Naive thymus-derived CD4-positive, alpha-beta T cell (primary cell): Measurements from ENCODE around the gene DHRS3. TPM values are rescaled to one million over a fixed set of nuclear protein-coding genes. Genes with fewer than 3 reads are reported as not detected.
A peak's percentile ranks its signal among the peaks of the same experiment; 100 is the strongest.

ENCODE experiments used
- ATAC-seq: fragments of 150-1000 bp; cut with Tn5 transposase; 2 replicates; pipeline ENCODE4 v1.10.0; 2021; ENCODE audit warnings: mild to moderate bottlenecking, moderate library complexity
- CTCF ChIA-PET: fragments of 350-600 bp; sonication (Branson Sonifier 250); formaldehyde crosslinking; loops from one replicate; lab custom pipeline; 2021; ENCODE audit warnings: antibody characterized with exemption; lab: Charles Lee
- POLR2A ChIA-PET: fragments of 350-600 bp; sonication (Branson Sonifier 250); formaldehyde crosslinking; loops from one replicate; lab custom pipeline; 2021; ENCODE audit warnings: antibody characterized with exemption, inconsistent platforms; lab: Charles Lee
- DNase-seq, 9 donors: peaks; one replicate each; pipeline versions ENCODE4 v3.0.0 to v3.0.0-alpha.2; 2020 to 2022; ENCODE audit warnings: mixed read lengths in 1 of 9
- H3K27ac ChIP-seq: one replicate; pipeline ENCODE4 v1.7.0; 2013; ENCODE audit warnings: mild to moderate bottlenecking, low read depth, low read length, moderate library complexity
- H3K27me3 ChIP-seq, 2 donors: one replicate each; pipeline ENCODE4 v1.7.0; 2013; ENCODE audit warnings: low read length in 2 of 2, mild to moderate bottlenecking in 2 of 2, moderate library complexity in 2 of 2; ENCODE audit not compliant: control insufficient read depth in 2 of 2, insufficient read depth in 2 of 2
- H3K36me3 ChIP-seq, 3 experiments: 1 replicate in 2 of 3; 2 replicates in 1 of 3; pipeline ENCODE4 v1.7.0; 2013; ENCODE audit warnings: low read length in 3 of 3, mild to moderate bottlenecking in 3 of 3, moderate library complexity in 1 of 3; ENCODE audit not compliant: insufficient read depth in 3 of 3, control insufficient read depth in 2 of 3
- H3K4me1 ChIP-seq, 2 donors: one replicate each; pipeline ENCODE4 v1.7.0; 2013; ENCODE audit warnings: low read length in 2 of 2, mild to moderate bottlenecking in 2 of 2, moderate library complexity in 1 of 2; ENCODE audit not compliant: control insufficient read depth in 2 of 2, insufficient read depth in 2 of 2
- H3K4me3 ChIP-seq: 2 replicates; pipeline ENCODE4 v1.7.0; 2013; ENCODE audit warnings: mild to moderate bottlenecking, low read length
- H3K9me3 ChIP-seq, 3 experiments: 1 replicate in 2 of 3; 2 replicates in 1 of 3; pipeline ENCODE4 v1.7.0; 2013; ENCODE audit warnings: low read length in 3 of 3; ENCODE audit not compliant: control insufficient read depth in 2 of 3
- H3K27ac Mint-ChIP-seq, 9 donors: one replicate each; pipeline ENCODE4 v1.8.0; 2020 to 2022; ENCODE audit warnings: mixed read lengths in 9 of 9, mild to moderate bottlenecking in 8 of 9, moderate library complexity in 5 of 9, inconsistent platforms in 2 of 9
- H3K27me3 Mint-ChIP-seq, 5 donors: one replicate each; pipeline ENCODE4 v1.8.0; 2021 to 2022; ENCODE audit warnings: mixed read lengths in 5 of 5, mild to moderate bottlenecking in 1 of 5
- H3K36me3 Mint-ChIP-seq, 5 donors: one replicate each; pipeline ENCODE4 v1.8.0; 2020 to 2022; ENCODE audit warnings: mixed read lengths in 5 of 5, mild to moderate bottlenecking in 3 of 5, inconsistent platforms in 1 of 5
- H3K4me1 Mint-ChIP-seq, 7 donors: one replicate each; pipeline ENCODE4 v1.8.0; 2020 to 2022; ENCODE audit warnings: mixed read lengths in 7 of 7, mild to moderate bottlenecking in 3 of 7, inconsistent platforms in 1 of 7
- H3K4me3 Mint-ChIP-seq, 10 donors: one replicate each; pipeline ENCODE4 v1.8.0; 2020 to 2022; ENCODE audit warnings: mild to moderate bottlenecking in 10 of 10, mixed read lengths in 10 of 10, moderate library complexity in 6 of 10, inconsistent platforms in 2 of 10
- H3K9me3 Mint-ChIP-seq, 11 donors: one replicate each; pipeline ENCODE4 v1.8.0; 2020 to 2022; ENCODE audit warnings: mixed read lengths in 11 of 11, mild to moderate bottlenecking in 4 of 11, inconsistent platforms in 1 of 11, moderate library complexity in 1 of 11
- intact Hi-C, 2 donors: fragments of 100-400 bp; cut with micrococcal nuclease; formaldehyde crosslinking; loops; one replicate each; pipeline ENCODE4 v1.15.1; 2023
- polyA plus RNA-seq, 2 donors: library from polyadenylated mRNA; unstranded; fragments of 300-500 nt; fragmentation: Illumina TruSeq; gene quantifications; one replicate each; pipeline ENCODE4 v1.2.3, GENCODE V29; 2021
- total RNA-seq, 6 experiments: library from RNA in 5 of 6; stranded (reverse) in 5 of 6; gene quantifications; 1 replicate in 5 of 6; 2 replicates in 1 of 6; pipeline ENCODE4 v1.2.3 and lab custom pipeline; 2021 to 2026

The DHRS3 gene
- total and polyA plus RNA-seq, 7 experiments from 2014 or later = 39.9 to 115 (median 68.9) TPM

GRCh38 chr1:12585536-12585935 is 32.5 kb downstream of the DHRS3 start:
- H3K4me1 Mint-ChIP-seq = peaks cover 0 to 35% (median 20%) of the 10 kb centered on the region in 7 donors
- DNase-seq (no peak), ATAC-seq (no peak)
- no peaks in the 10 kb centered on the region for H3K9me3 ChIP-seq
- H3K9me3 Mint-ChIP-seq = peaks cover 0 to 6% (median 0%) of the 10 kb centered on the region in 11 donors
- H3K4me1 ChIP-seq = no peaks in the 10 kb centered on the region
- POLR2A ChIA-PET = no interaction called here
- peaks cover 0 to 26% (median under 1%) of the 10 kb centered on the region in 5 donors for H3K36me3 Mint-ChIP-seq
- intact Hi-C loops = no loop called here
- no peak overlapping the region for H3K27ac Mint-ChIP-seq
- peaks cover 0 to 56% (median 3%) of the 10 kb centered on the region in 3 experiments for H3K36me3 ChIP-seq
- no peaks in the 10 kb centered on the region for H3K27me3 Mint-ChIP-seq
- H3K27ac ChIP-seq = no peak overlapping the region
- CTCF ChIA-PET = no interaction called here
- no peaks in the 10 kb centered on the region for H3K27me3 ChIP-seq
- no peak overlapping the region for H3K4me3 Mint-ChIP-seq
- H3K4me3 ChIP-seq = no peak overlapping the region

GRCh38 chr1:12584900-12585525 is 33.0 kb downstream of the DHRS3 start:
- Histone ChIP-seq H3K4me3 (no peak overlapping the region), H3K4me1 (no peaks in the 10 kb centered on the region), H3K27me3 (no peaks in the 10 kb centered on the region), H3K36me3 (peaks cover 0 to 60% (median 7%) of the 10 kb centered on the region in 3 experiments), H3K9me3 (no peaks in the 10 kb centered on the region), H3K27ac (no peak overlapping the region)
- intact Hi-C loops = no loop called here
- H3K27me3 Mint-ChIP-seq = no peaks in the 10 kb centered on the region
- CTCF ChIA-PET = no interaction called here
- POLR2A ChIA-PET = no interaction called here
- DNase-seq = no peak
- peaks cover 0 to 6% (median 0%) of the 10 kb centered on the region in 11 donors for H3K9me3 Mint-ChIP-seq
- H3K36me3 Mint-ChIP-seq = peaks cover 0 to 29% (median 4%) of the 10 kb centered on the region in 5 donors
- H3K4me1 Mint-ChIP-seq = peaks cover 0 to 35% (median 20%) of the 10 kb centered on the region in 7 donors
- no peak overlapping the region for H3K27ac Mint-ChIP-seq
- H3K4me3 Mint-ChIP-seq = no peak overlapping the region
- no peak for ATAC-seq

- no peaks in the 10 kb centered on the region for H3K4me1 ChIP-seq
- DNase-seq = no peak
- Mint-ChIP-seq H3K27me3 (no peaks in the 10 kb centered on the region), H3K9me3 (peaks cover 0 to 6% (median 0%) of the 10 kb centered on the region in 11 donors), H3K36me3 (peaks cover 0 to 30% (median 4%) of the 10 kb centered on the region in 5 donors), H3K4me1 (peaks cover 0 to 30% (median 17%) of the 10 kb centered on the region in 7 donors), H3K27ac (peak overlapping the region in 3 of 9 donors; percentile 16 to 39 (median 18)), H3K4me3 (no peak overlapping the region)
- CTCF ChIA-PET = no interaction called here
- ATAC-seq = no peak
- no peaks in the 10 kb centered on the region for H3K27me3 ChIP-seq
- no peak overlapping the region for H3K4me3 ChIP-seq
- H3K9me3 ChIP-seq = no peaks in the 10 kb centered on the region
- POLR2A ChIA-PET = no interaction called here
- no peak overlapping the region for H3K27ac ChIP-seq
- H3K36me3 ChIP-seq = peaks cover 0 to 72% (median 10%) of the 10 kb centered on the region in 3 experiments
- intact Hi-C loops = no loop called here
Measured at GRCh38 chr1:12583484-12583883, 34.5 kb downstream of the DHRS3 start.

- Mint-ChIP-seq H3K27me3 (no peaks in the 10 kb centered on the region), H3K4me3 (no peak overlapping the region), H3K4me1 (peaks cover 0 to 22% (median 8%) of the 10 kb centered on the region in 7 donors), H3K36me3 (peaks cover 0 to 27% (median 9%) of the 10 kb centered on the region in 5 donors), H3K27ac (peak overlapping the region in 2 of 9 donors; percentile 24 to 30), H3K9me3 (peaks cover 0 to 5% (median 0%) of the 10 kb centered on the region in 11 donors)
- no peaks in the 10 kb centered on the region for H3K27me3 ChIP-seq
- DNase-seq = no peak
- peaks cover 0 to 73% (median 10%) of the 10 kb centered on the region in 3 experiments for H3K36me3 ChIP-seq
- ChIA-PET POLR2A (no interaction called here), CTCF (interaction anchor here (0.7 kb wide), 1 partner anchor 36 kb away, joined by 3 read pairs; no protein-coding TSS in a partner anchor)
- H3K4me1 ChIP-seq = no peaks in the 10 kb centered on the region
- no peak overlapping the region for H3K27ac ChIP-seq
- no peak overlapping the region for H3K4me3 ChIP-seq
- H3K9me3 ChIP-seq = no peaks in the 10 kb centered on the region
- ATAC-seq = no peak
- intact Hi-C loops = no loop called here
Measured at GRCh38 chr1:12582649-12583048, 35.4 kb downstream of the DHRS3 start.

GRCh38 chr1:12581179-12581578 is 36.8 kb downstream of the DHRS3 start:
- H3K27me3 ChIP-seq = no peaks in the 10 kb centered on the region
- peak overlapping the region in 2 of 9 donors; percentile 17 to 20 for H3K27ac Mint-ChIP-seq
- H3K36me3 ChIP-seq = peaks cover 0 to 83% (median 10%) of the 10 kb centered on the region in 3 experiments
- H3K4me3 Mint-ChIP-seq = no peak overlapping the region
- DNase-seq = no peak
- ATAC-seq = no peak
- no peaks in the 10 kb centered on the region for H3K4me1 ChIP-seq
- H3K36me3 Mint-ChIP-seq = peaks cover 0 to 36% (median 18%) of the 10 kb centered on the region in 5 donors
- CTCF ChIA-PET = no interaction called here
- POLR2A ChIA-PET = no interaction called here
- H3K9me3 ChIP-seq = no peaks in the 10 kb centered on the region
- intact Hi-C loops = no loop called here
- H3K4me3 ChIP-seq = no peak overlapping the region
- peaks cover 0 to 5% (median 0%) of the 10 kb centered on the region in 11 donors for H3K9me3 Mint-ChIP-seq
- no peaks in the 10 kb centered on the region for H3K27me3 Mint-ChIP-seq
- H3K27ac ChIP-seq = no peak overlapping the region
- peaks cover 0 to 15% (median 7%) of the 10 kb centered on the region in 7 donors for H3K4me1 Mint-ChIP-seq

- no peak overlapping the region for H3K4me3 Mint-ChIP-seq
- ChIA-PET CTCF (no interaction called here), POLR2A (no interaction called here)
- no peak for ATAC-seq
- H3K27ac Mint-ChIP-seq = peak overlapping the region in 2 of 9 donors; percentile 31 to 73
- peaks cover 0 to 75% (median 10%) of the 10 kb centered on the region in 3 experiments for H3K36me3 ChIP-seq
- no peaks in the 10 kb centered on the region for H3K27me3 Mint-ChIP-seq
- H3K9me3 Mint-ChIP-seq = peaks cover 0 to 5% (median 0%) of the 10 kb centered on the region in 11 donors
- DNase-seq = no peak
- H3K27ac ChIP-seq = no peak overlapping the region
- peaks cover 0 to 36% (median 18%) of the 10 kb centered on the region in 5 donors for H3K36me3 Mint-ChIP-seq
- H3K9me3 ChIP-seq = no peaks in the 10 kb centered on the region
- H3K4me3 ChIP-seq = no peak overlapping the region
- intact Hi-C loops = no loop called here
- no peaks in the 10 kb centered on the region for H3K4me1 ChIP-seq
- no peaks in the 10 kb centered on the region for H3K27me3 ChIP-seq
- peaks cover 0 to 15% (median 7%) of the 10 kb centered on the region in 7 donors for H3K4me1 Mint-ChIP-seq
Measured at GRCh38 chr1:12580054-12580887, 37.7 kb downstream of the DHRS3 start.
